OCI-LY3 (cell line): ENCODE data around the gene AFAP1.

Experiments used
- H2AFZ ChIP-seq: fragments of 200-600, 300-600 bp; shearing (Covaris generic); 2 replicates; pipeline ENCODE4 v1.6.0; 2014; ENCODE audit warnings: antibody characterized with exemption, low read depth, low read length
- H3K27ac ChIP-seq: fragments of 200-600, 300-600 bp; sonication (generic); 2 replicates; pipeline ENCODE4 v1.5.1; 2014; ENCODE audit warnings: mild to moderate bottlenecking, low read length, moderate library complexity, mixed read lengths
- H3K27me3 ChIP-seq: fragments of 200-600, 300-600 bp; sonication (generic); 2 replicates; pipeline ENCODE4 v1.6.1; 2014; ENCODE audit warnings: low read depth, low read length, mixed read lengths
- H3K36me3 ChIP-seq: fragments of 200-600, 300-600 bp; sonication (generic); replicated peaks from 2 replicates; pipeline ENCODE3; 2014; ENCODE audit warnings: low read depth, low read length, mixed read lengths
- H3K4me1 ChIP-seq: fragments of 300-600, 200-600 bp; sonication (generic); 2 replicates; pipeline ENCODE4 v1.6.1; 2014; ENCODE audit warnings: low read length, mixed read lengths
- H3K4me2 ChIP-seq: fragments of 200-600, 300-600 bp; sonication (generic); 2 replicates; pipeline ENCODE4 v1.6.1; 2014; ENCODE audit warnings: low read length, mixed read lengths
- H3K4me3 ChIP-seq: fragments of 300-600, 200-600 bp; sonication (generic); 2 replicates; pipeline ENCODE4 v1.5.1; 2014; ENCODE audit warnings: antibody characterized with exemption, mild to moderate bottlenecking, low read length, moderate library complexity
- H3K79me2 ChIP-seq: fragments of 300-600, 200-600 bp; shearing (Covaris generic); 2 replicates; pipeline ENCODE4 v1.6.1; 2014; ENCODE audit warnings: mild to moderate bottlenecking, low read length, mixed read lengths
- H3K9ac ChIP-seq: fragments of 300-600, 200-600 bp; shearing (Covaris generic); 2 replicates; pipeline ENCODE4 v1.6.0; 2014; ENCODE audit warnings: mild to moderate bottlenecking, low read length, moderate library complexity
- H3K9me3 ChIP-seq: fragments of 200-600, 300-600 bp; shearing (Covaris generic); 2 replicates; pipeline ENCODE4 v1.6.1; 2014; ENCODE audit warnings: low read length, mixed read lengths; ENCODE audit not compliant: insufficient read depth
- H4K20me1 ChIP-seq: fragments of 200-600, 300-600 bp; sonication (generic); 2 replicates; pipeline ENCODE4 v1.6.1; 2016; ENCODE audit warnings: low read length, mixed read lengths; ENCODE audit not compliant: insufficient read depth
- CTCF ChIP-seq: fragments of 200-600, 300-600 bp; sonication (generic); IDR thresholded peaks from 2 replicates; pipeline ENCODE4 v1.5.1; 2014; ENCODE audit warnings: antibody characterized with exemption, low read length, low read depth
- EZH2phosphoT487 ChIP-seq: fragments of 200-600 bp; shearing (Covaris generic); IDR thresholded peaks from 2 replicates; pipeline ENCODE4 v1.6.1; 2018; ENCODE audit warnings: antibody characterized with exemption, mixed run types, low read depth

AFAP1 gene

DNA sequence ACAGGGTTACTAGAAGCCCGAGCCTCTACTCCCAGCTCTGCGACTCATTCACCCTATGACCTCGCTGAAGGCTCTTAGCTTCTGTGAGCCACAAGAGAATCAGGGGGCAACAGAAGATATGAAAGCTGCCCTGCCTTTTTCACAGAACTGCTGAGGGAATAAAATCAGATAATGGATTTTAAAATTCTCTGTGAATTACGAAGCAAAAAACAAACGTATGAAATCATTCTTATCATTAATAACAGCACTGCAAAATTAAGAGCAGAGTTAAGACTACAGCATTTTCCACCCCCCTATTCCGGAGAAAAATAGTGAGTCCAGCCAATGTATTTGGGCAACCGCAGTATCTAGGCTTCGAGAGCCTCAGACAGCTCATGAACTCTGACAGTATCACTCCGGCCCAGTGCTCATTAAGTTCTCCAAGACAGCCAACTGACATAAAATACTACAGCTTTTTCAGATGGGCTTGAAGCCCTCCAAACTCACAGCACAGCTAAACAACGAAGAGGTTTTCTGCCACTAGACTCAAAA is 33.4 kb downstream of the AFAP1 start:
- Histone ChIP-seq H3K9me3 (no peaks in the 10 kb centered on the region), H3K4me2 (no peak overlapping the region), H3K79me2 (no peaks in the 10 kb centered on the region), H3K9ac (no peak overlapping the region), H3K36me3 (no peaks in the 10 kb centered on the region), H2AFZ (no peak overlapping the region), H4K20me1 (no peaks in the 10 kb centered on the region), H3K27ac (no peak overlapping the region), H3K27me3 (peaks cover 28% of the 10 kb centered on the region), H3K4me3 (no peak overlapping the region), H3K4me1 (no peaks in the 10 kb centered on the region)
- TF ChIP-seq CTCF (no peak), EZH2phosphoT487 (no peak)

DNA sequence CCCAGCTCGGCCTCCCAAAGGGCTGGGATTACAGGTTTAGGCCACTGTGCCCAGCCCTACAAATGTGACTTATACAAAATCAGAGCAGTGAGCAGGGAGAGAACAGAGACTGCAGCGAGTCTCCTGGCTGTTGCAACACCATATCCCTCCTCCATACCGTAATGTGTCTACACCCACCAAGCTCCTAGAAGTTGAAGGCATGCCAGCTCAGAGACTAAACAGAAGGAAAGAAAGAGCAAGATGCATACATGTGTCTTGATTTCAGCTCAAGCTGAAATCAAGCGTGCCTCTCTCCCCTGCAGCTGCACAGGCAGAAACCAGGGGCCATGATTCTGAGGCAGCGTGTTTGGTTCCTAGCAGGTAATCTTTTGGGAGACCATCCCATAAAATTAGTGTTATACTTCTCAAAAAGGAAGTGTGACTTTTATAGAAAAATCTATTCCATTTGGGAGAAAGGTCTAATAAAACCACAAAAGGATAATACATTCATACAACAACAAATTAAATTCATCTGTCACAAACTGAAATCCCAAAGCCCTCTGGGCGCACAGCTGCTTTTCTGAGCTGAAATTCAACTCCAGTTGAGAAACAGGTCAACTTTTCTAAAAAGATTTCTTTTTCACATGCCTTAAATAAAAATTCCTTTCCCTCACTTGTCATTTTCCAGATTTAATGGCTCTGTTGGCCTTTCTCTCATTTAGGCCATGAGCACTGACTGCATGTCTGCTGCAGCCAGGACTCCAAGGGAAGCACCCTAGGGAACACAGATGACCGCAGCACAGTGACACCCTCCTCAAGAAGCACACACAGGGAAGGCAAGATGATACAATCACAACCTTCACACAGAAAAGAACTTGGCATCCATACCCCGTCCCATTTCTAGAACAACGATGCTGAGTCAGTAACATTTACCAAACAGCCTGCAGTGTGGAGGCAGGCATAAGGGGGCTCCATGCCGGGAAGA is 34.4 kb downstream of the AFAP1 start:
- H4K20me1 ChIP-seq: no peaks in the 10 kb centered on the region
- H3K4me3 ChIP-seq: no peak overlapping the region
- H3K9ac ChIP-seq: no peak overlapping the region
- H3K4me1 ChIP-seq: no peaks in the 10 kb centered on the region
- H3K9me3 ChIP-seq: no peaks in the 10 kb centered on the region
- TF ChIP-seq EZH2phosphoT487 (no peak), CTCF (no peak)
- H3K4me2 ChIP-seq: no peak overlapping the region
- no peak overlapping the region for H3K27ac ChIP-seq
- H3K36me3 ChIP-seq: no peaks in the 10 kb centered on the region
- H2AFZ ChIP-seq: no peak overlapping the region
- peaks cover 30% of the 10 kb centered on the region for H3K27me3 ChIP-seq
- no peaks in the 10 kb centered on the region for H3K79me2 ChIP-seq

DNA sequence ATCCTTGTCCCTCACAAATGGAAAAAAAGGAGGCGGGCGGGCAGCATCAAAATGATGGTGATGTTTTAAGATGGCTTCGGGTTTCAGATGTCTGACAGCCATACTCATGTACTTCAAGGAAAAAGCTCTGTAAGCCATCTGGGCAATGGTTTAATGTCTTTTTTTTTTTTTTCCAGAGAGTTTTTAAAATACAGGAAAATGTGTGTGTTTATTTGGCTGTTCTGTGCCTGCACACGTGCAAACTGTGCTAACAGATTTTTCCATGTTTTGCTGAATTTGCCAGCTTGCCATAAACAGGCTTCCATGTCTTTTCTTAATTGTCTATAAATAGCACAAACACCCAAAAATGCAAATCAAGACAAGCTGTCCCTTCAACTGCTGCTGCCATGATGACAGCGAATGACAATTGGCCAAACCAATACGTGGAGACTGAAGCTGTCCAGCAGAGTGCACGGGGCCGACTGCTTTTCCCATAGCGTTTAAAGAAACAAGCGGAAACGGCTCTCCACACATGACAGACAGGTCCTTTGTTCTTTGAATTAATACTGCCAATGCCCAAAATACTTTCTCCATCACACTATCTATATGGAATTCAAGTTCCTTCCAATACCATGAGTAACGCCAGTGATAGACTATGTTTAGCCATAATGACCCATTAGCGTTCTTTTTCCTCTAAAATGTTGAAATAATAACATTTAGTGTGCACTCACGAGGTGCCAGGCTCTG is 35.7 kb downstream of the AFAP1 start:
- Histone ChIP-seq H3K27me3 (peaks cover 28% of the 10 kb centered on the region), H3K79me2 (no peaks in the 10 kb centered on the region), H3K36me3 (no peaks in the 10 kb centered on the region), H3K9me3 (no peaks in the 10 kb centered on the region), H3K4me1 (no peaks in the 10 kb centered on the region), H3K9ac (no peak overlapping the region), H2AFZ (no peak overlapping the region), H3K4me3 (no peak overlapping the region), H3K27ac (no peak overlapping the region), H4K20me1 (no peaks in the 10 kb centered on the region), H3K4me2 (no peak overlapping the region)
- no peak for TF ChIP-seq EZH2phosphoT487
- no peak for TF ChIP-seq CTCF

DNA sequence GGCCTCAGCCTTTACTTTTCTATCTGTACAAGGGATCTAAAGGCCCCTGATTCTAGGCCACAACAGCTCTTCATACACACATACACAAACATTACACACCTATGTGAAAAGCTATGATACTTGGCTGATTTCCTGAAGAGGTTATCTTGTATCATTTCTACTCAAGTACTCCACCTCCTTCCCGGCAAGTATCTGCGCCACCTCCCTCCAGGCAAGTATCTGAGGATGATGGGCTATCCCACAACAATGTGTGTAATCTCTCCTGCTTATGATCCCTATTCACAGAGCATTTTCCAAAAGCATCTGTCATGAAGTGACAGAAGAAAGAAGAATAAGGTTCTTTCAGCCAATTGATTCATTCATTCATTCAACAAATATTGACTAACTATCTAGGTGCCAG is 36.8 kb downstream of the AFAP1 start:
- Histone ChIP-seq H3K9ac (no peak overlapping the region), H3K4me2 (no peak overlapping the region), H3K27ac (no peak overlapping the region), H3K4me1 (no peaks in the 10 kb centered on the region), H3K4me3 (no peak overlapping the region), H3K9me3 (no peaks in the 10 kb centered on the region), H4K20me1 (no peaks in the 10 kb centered on the region), H3K36me3 (no peaks in the 10 kb centered on the region), H3K27me3 (peaks cover 28% of the 10 kb centered on the region), H3K79me2 (no peaks in the 10 kb centered on the region), H2AFZ (no peak overlapping the region)
- TF ChIP-seq EZH2phosphoT487 (no peak), CTCF (no peak)
